Measurements from ENCODE around the gene PEX1. TPM values are rescaled to one million over a fixed set of nuclear protein-coding genes. Genes with fewer than 3 reads are reported as not detected.

The PEX1 gene
- total RNA-seq, 1 donor from 2014 or later, result 7.1 TPM

GRCh38 chr7:92560602-92561001 lies 32.3 kb upstream of the PEX1 start:
- H3K4me3 ChIP-seq (ENCODE audit: insufficient read depth, low read depth, low read length), result no peak overlapping the region
- DNase-seq (ENCODE audit: low read depth), result no peak
- TF ChIP-seq, protein P1, sequence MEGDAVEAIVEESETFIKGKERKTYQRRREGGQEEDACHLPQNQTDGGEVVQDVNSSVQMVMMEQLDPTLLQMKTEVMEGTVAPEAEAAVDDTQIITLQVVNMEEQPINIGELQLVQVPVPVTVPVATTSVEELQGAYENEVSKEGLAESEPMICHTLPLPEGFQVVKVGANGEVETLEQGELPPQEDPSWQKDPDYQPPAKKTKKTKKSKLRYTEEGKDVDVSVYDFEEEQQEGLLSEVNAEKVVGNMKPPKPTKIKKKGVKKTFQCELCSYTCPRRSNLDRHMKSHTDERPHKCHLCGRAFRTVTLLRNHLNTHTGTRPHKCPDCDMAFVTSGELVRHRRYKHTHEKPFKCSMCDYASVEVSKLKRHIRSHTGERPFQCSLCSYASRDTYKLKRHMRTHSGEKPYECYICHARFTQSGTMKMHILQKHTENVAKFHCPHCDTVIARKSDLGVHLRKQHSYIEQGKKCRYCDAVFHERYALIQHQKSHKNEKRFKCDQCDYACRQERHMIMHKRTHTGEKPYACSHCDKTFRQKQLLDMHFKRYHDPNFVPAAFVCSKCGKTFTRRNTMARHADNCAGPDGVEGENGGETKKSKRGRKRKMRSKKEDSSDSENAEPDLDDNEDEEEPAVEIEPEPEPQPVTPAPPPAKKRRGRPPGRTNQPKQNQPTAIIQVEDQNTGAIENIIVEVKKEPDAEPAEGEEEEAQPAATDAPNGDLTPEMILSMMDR (IDR thresholded peaks at IDR 0.05; ENCODE audit: insufficient read depth, low read depth, low read length), result no peak
- TF ChIP-seq EZH2 (IDR thresholded peaks at IDR 0.05; ENCODE audit: insufficient read depth, low read length), result no peak
- no peak overlapping the region for H2AFZ ChIP-seq (ENCODE audit: low read depth, low read length)
- no peaks in the 10 kb centered on the region for H3K27me3 ChIP-seq (ENCODE audit: insufficient read depth, low read length)
- FAIRE-seq, result no peak
- H4K20me1 ChIP-seq (ENCODE audit: insufficient read depth, low read length), result no peaks in the 10 kb centered on the region
- peaks cover 3% of the 10 kb centered on the region for H3K36me3 Mint-ChIP-seq (ENCODE audit: low read depth, unreplicated experiment)
- H3K4me2 ChIP-seq (ENCODE audit: low read length), result no peak overlapping the region
- no peak overlapping the region for H3K27ac Mint-ChIP-seq (ENCODE audit: unreplicated experiment)
- H3K9me3 ChIP-seq (ENCODE audit: insufficient read depth, low read depth, low read length), result no peaks in the 10 kb centered on the region
- H3K4me3 Mint-ChIP-seq (ENCODE audit: unreplicated experiment), result no peak overlapping the region
- no peaks in the 10 kb centered on the region for H3K9me3 Mint-ChIP-seq (ENCODE audit: unreplicated experiment)
- no peak overlapping the region for H3K27ac ChIP-seq (ENCODE audit: low read depth, low read length)
- peaks cover 11% of the 10 kb centered on the region for H3K4me1 Mint-ChIP-seq (ENCODE audit: low read depth, unreplicated experiment)
- peaks cover 3% of the 10 kb centered on the region for H3K4me1 ChIP-seq (ENCODE audit: insufficient read depth, low read length)
- peaks cover 25% of the 10 kb centered on the region for H3K36me3 ChIP-seq (ENCODE audit: insufficient read depth, low read length)
- no peaks in the 10 kb centered on the region for H3K79me2 ChIP-seq (ENCODE audit: insufficient read depth, low read length)
- no peaks in the 10 kb centered on the region for H3K27me3 Mint-ChIP-seq (ENCODE audit: low read depth, unreplicated experiment)
- no peak overlapping the region for H3K9ac ChIP-seq (ENCODE audit: low read length)

DNA sequence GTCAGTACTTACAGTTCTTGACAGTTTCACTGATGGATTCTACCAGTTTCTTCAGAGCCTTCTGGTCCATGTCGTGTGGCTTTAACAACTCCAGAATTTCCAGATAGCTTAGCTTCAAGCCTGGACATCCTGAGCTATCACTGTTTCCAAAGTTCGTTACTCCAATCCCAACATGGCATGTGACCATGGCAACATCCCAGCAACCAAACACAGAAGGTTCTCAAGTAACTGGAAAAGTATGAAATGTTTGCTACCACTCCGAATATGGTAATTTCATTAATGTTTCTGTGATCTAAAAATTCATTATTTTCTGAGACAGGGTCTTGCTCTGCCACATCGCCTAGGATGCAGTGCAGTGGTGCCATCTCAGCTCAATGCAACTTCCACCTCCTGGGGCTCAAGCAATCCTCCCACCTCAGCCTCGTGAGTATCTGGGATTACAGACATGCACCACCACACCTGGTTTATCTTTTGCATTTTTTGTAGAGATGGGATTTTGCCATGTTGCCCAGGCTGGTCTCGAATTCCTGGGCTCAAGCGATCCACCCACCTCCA lies 29.6 kb upstream of the PEX1 start:
- FAIRE-seq, result no peak
- H3K27ac Mint-ChIP-seq (ENCODE audit: unreplicated experiment), result no peak overlapping the region

GRCh38 chr7:92557249-92557648 lies 28.9 kb upstream of the PEX1 start:
- no peak for FAIRE-seq
- H3K4me3 ChIP-seq (ENCODE audit: insufficient read depth, low read depth, low read length), result no peak overlapping the region

More for the DNA sequence above, 29.6 kb upstream of the PEX1 start:
- no peaks in the 10 kb centered on the region for H3K27me3 Mint-ChIP-seq (ENCODE audit: low read depth, unreplicated experiment)
- no peak overlapping the region for H3K4me3 Mint-ChIP-seq (ENCODE audit: unreplicated experiment)
- no peak overlapping the region for H3K4me2 ChIP-seq (ENCODE audit: low read length)
- no peaks in the 10 kb centered on the region for H3K4me1 ChIP-seq (ENCODE audit: insufficient read depth, low read length)
- no peak overlapping the region for H2AFZ ChIP-seq (ENCODE audit: low read depth, low read length)
- no peaks in the 10 kb centered on the region for H3K79me2 ChIP-seq (ENCODE audit: insufficient read depth, low read length)
- TF ChIP-seq, protein P1 (IDR thresholded peaks at IDR 0.05; ENCODE audit: insufficient read depth, low read depth, low read length), result no peak
- TF ChIP-seq EZH2 (IDR thresholded peaks at IDR 0.05; ENCODE audit: insufficient read depth, low read length), result no peak
- H3K36me3 ChIP-seq (ENCODE audit: insufficient read depth, low read length), result peaks cover 15% of the 10 kb centered on the region
- H4K20me1 ChIP-seq (ENCODE audit: insufficient read depth, low read length), result no peaks in the 10 kb centered on the region
- no peaks in the 10 kb centered on the region for H3K9me3 ChIP-seq (ENCODE audit: insufficient read depth, low read depth, low read length)
- H3K27ac ChIP-seq (ENCODE audit: low read depth, low read length), result no peak overlapping the region
- no peak overlapping the region for H3K4me3 ChIP-seq (ENCODE audit: insufficient read depth, low read depth, low read length)
- peaks cover 1% of the 10 kb centered on the region for H3K4me1 Mint-ChIP-seq (ENCODE audit: low read depth, unreplicated experiment)
- H3K27me3 ChIP-seq (ENCODE audit: insufficient read depth, low read length), result no peaks in the 10 kb centered on the region
- H3K9me3 Mint-ChIP-seq (ENCODE audit: unreplicated experiment), result no peaks in the 10 kb centered on the region
- DNase-seq (ENCODE audit: low read depth), result no peak
- H3K9ac ChIP-seq (ENCODE audit: low read length), result no peak overlapping the region
- peaks cover 3% of the 10 kb centered on the region for H3K36me3 Mint-ChIP-seq (ENCODE audit: low read depth, unreplicated experiment)

More at GRCh38 chr7:92557249-92557648, 28.9 kb upstream of the PEX1 start:
- H2AFZ ChIP-seq (ENCODE audit: low read depth, low read length), result no peak overlapping the region
- Mint-ChIP-seq H3K9me3 (ENCODE audit: unreplicated experiment) (no peaks in the 10 kb centered on the region), H3K27ac (ENCODE audit: unreplicated experiment) (no peak overlapping the region), H3K27me3 (ENCODE audit: low read depth, unreplicated experiment) (no peaks in the 10 kb centered on the region), H3K4me1 (ENCODE audit: low read depth, unreplicated experiment) (no peaks in the 10 kb centered on the region), H3K36me3 (ENCODE audit: low read depth, unreplicated experiment) (peaks cover 3% of the 10 kb centered on the region), H3K4me3 (ENCODE audit: unreplicated experiment) (no peak overlapping the region)
- DNase-seq (ENCODE audit: low read depth), result no peak
- H3K9me3 ChIP-seq (ENCODE audit: insufficient read depth, low read depth, low read length), result no peaks in the 10 kb centered on the region
- H3K36me3 ChIP-seq (ENCODE audit: insufficient read depth, low read length), result peaks cover 14% of the 10 kb centered on the region
- H3K27me3 ChIP-seq (ENCODE audit: insufficient read depth, low read length), result no peaks in the 10 kb centered on the region
- H3K27ac ChIP-seq (ENCODE audit: low read depth, low read length), result no peak overlapping the region
- no peak overlapping the region for H3K4me2 ChIP-seq (ENCODE audit: low read length)
- no peak overlapping the region for H3K9ac ChIP-seq (ENCODE audit: low read length)
- H3K4me1 ChIP-seq (ENCODE audit: insufficient read depth, low read length), result no peaks in the 10 kb centered on the region
- H3K79me2 ChIP-seq (ENCODE audit: insufficient read depth, low read length), result no peaks in the 10 kb centered on the region
- no peaks in the 10 kb centered on the region for H4K20me1 ChIP-seq (ENCODE audit: insufficient read depth, low read length)
- no peak for TF ChIP-seq EZH2 (IDR thresholded peaks at IDR 0.05; ENCODE audit: insufficient read depth, low read length)
- TF ChIP-seq, protein P1 (IDR thresholded peaks at IDR 0.05; ENCODE audit: insufficient read depth, low read depth, low read length), result no peak
